ENCODE data around the gene FMN1. TPM values are rescaled to one million over a fixed set of nuclear protein-coding genes. Genes with fewer than 3 reads are reported as not detected.

The FMN1 gene
- total RNA-seq, 1 experiment from 2014 or later = 3.9 TPM

DNA sequence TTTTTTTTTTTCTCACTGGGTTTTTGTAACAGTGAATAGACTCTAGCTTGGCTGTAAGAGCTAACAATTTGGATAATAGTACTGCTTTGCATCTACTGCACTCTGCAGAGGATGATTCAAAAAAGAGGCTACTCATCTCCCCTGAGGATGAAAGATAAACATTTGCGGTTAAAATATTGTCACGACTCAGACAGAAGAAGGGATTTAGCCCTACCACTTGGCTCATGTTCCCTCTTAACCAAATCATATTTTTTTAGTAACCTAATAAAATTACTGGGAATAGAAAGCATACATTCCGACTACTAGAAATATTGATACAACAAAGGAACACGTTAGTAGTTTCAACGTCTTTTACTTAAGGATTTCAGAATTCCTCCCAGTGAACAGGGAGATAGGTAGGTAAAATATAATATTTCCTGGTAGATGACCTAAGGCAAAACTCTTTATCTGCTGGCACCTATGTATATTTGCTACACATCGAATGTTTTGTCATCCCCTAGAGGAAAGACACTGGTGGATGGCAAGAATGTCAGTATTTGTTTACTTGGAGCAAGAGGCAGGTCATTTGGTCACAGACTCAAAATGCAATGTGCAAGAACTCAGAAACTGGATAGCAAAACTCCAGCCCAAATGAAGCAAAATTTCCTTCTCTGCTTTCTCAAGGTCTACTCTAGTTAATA is 365.9 kb downstream of the FMN1 start:
- Histone ChIP-seq H3K4me1 (ENCODE audit: control insufficient read depth, insufficient read depth, low read length) (no peaks in the 10 kb centered on the region), H3K4me3 (ENCODE audit: low read depth in 2 of 2, low read length in 2 of 2) (no peak overlapping the region), H3K36me3 (ENCODE audit: control insufficient read depth, insufficient read depth, low read length) (no peaks in the 10 kb centered on the region), H3K27me3 (ENCODE audit: control insufficient read depth, insufficient read depth, low read length) (no peaks in the 10 kb centered on the region), H3K27ac (ENCODE audit: low read length) (no peak overlapping the region), H3K9me3 (ENCODE audit: control insufficient read depth, insufficient read depth, low read depth, low read length) (no peaks in the 10 kb centered on the region)
- TF ChIP-seq SIN3A (IDR thresholded peaks at IDR 0.05; ENCODE audit: borderline replicate concordance, insufficient read depth, low read depth, low read length) (no peak), REST (IDR thresholded peaks at IDR 0.05; ENCODE audit: insufficient read depth in 1 of 2, low read depth in 2 of 2, low read length in 1 of 2) (no peak), CTCF (IDR thresholded peaks at IDR 0.05) (no peak), POLR2AphosphoS5 (IDR thresholded peaks at IDR 0.05; ENCODE audit: low read depth, low read length) (no peak), TCF7L2 (IDR thresholded peaks at IDR 0.05; ENCODE audit: low read depth, low read length) (no peak)
- intact Hi-C loops (cut with micrococcal nuclease; ENCODE audit: unreplicated experiment) = no loop called here
- DNase-seq (ENCODE audit: low read depth, low spot score) = no peak
- in situ Hi-C loops (cut with HindIII; ENCODE audit: low pct_unique_long_range_greater_than_20kb, low sequenced_read_pairs) = no loop called here
- no peak for ATAC-seq
- POLR2A ChIA-PET = no interaction called here
- no TSS peak for BruUV-seq (replicated peaks)
- CTCF ChIA-PET = no interaction called here

- CTCF ChIA-PET = no interaction called here
- no peak overlapping the region for H3K27ac ChIP-seq (ENCODE audit: low read length)
- DNase-seq (ENCODE audit: low read depth, low spot score) = no peak
- H3K4me1 ChIP-seq (ENCODE audit: control insufficient read depth, insufficient read depth, low read length) = no peaks in the 10 kb centered on the region
- POLR2A ChIA-PET = no interaction called here
- H3K4me3 ChIP-seq (ENCODE audit: low read depth in 2 of 2, low read length in 2 of 2) = no peak overlapping the region
- no peaks in the 10 kb centered on the region for H3K27me3 ChIP-seq (ENCODE audit: control insufficient read depth, insufficient read depth, low read length)
- intact Hi-C loops (cut with micrococcal nuclease; ENCODE audit: unreplicated experiment) (no loop called here), in situ Hi-C loops (cut with HindIII; ENCODE audit: low pct_unique_long_range_greater_than_20kb, low sequenced_read_pairs) (no loop called here)
- no TSS peak for BruUV-seq (replicated peaks)
- TF ChIP-seq TCF7L2 (IDR thresholded peaks at IDR 0.05; ENCODE audit: low read depth, low read length) = no peak
- no peak for TF ChIP-seq SIN3A (IDR thresholded peaks at IDR 0.05; ENCODE audit: borderline replicate concordance, insufficient read depth, low read depth, low read length)
- TF ChIP-seq POLR2AphosphoS5 (IDR thresholded peaks at IDR 0.05; ENCODE audit: low read depth, low read length) = no peak
- TF ChIP-seq CTCF (IDR thresholded peaks at IDR 0.05) = no peak
- TF ChIP-seq REST (IDR thresholded peaks at IDR 0.05; ENCODE audit: insufficient read depth in 1 of 2, low read depth in 2 of 2, low read length in 1 of 2) = no peak
- H3K9me3 ChIP-seq (ENCODE audit: control insufficient read depth, insufficient read depth, low read depth, low read length) = no peaks in the 10 kb centered on the region
- no peaks in the 10 kb centered on the region for H3K36me3 ChIP-seq (ENCODE audit: control insufficient read depth, insufficient read depth, low read length)
- no peak for ATAC-seq
These were observed 367.8 kb downstream of the FMN1 start for GRCh38 chr15:32826685-32827084.
